CD8-positive, alpha-beta memory T cell (primary cell): ENCODE measurements around the gene SGK1. TPM values are rescaled to one million over a fixed set of nuclear protein-coding genes. Genes with fewer than 3 reads are reported as not detected.

ENCODE experiments used
- CTCF ChIA-PET: fragments of 350-600 bp; sonication (Branson Sonifier 250); formaldehyde crosslinking; loops from one replicate; lab custom pipeline; 2021; ENCODE audit warnings: antibody characterized with exemption; lab: Charles Lee
- POLR2A ChIA-PET: fragments of 350-600 bp; sonication (Branson Sonifier 250); formaldehyde crosslinking; loops from one replicate; lab custom pipeline; 2021; ENCODE audit warnings: antibody characterized with exemption; lab: Charles Lee
- DNase-seq, 5 donors: peaks; one replicate each; pipeline versions ENCODE4 v3.0.0 to v3.0.0-alpha.2; 2020 to 2022; ENCODE audit warnings: mixed read lengths in 1 of 5
- H3K27ac ChIP-seq: one replicate; pipeline ENCODE4 v1.7.0; 2013; ENCODE audit warnings: low read depth, mild to moderate bottlenecking, low read length, moderate library complexity
- H3K27me3 ChIP-seq: 2 replicates; pipeline ENCODE4 v1.7.0; 2013; ENCODE audit warnings: low read length, mild to moderate bottlenecking; ENCODE audit not compliant: insufficient read depth, poor library complexity, severe bottlenecking
- H3K36me3 ChIP-seq: 2 replicates; pipeline ENCODE4 v1.7.0; 2013; ENCODE audit warnings: mild to moderate bottlenecking, low read length, moderate library complexity; ENCODE audit not compliant: insufficient read depth
- H3K4me1 ChIP-seq: 2 replicates; pipeline ENCODE4 v1.7.0; 2013; ENCODE audit warnings: mild to moderate bottlenecking, low read length, moderate library complexity; ENCODE audit not compliant: insufficient read depth
- H3K4me3 ChIP-seq: 2 replicates; pipeline ENCODE4 v1.7.0; 2013; ENCODE audit warnings: mild to moderate bottlenecking, low read length
- H3K9me3 ChIP-seq: 2 replicates; pipeline ENCODE4 v1.7.0; 2013; ENCODE audit warnings: mild to moderate bottlenecking, low read length
- H3K27ac Mint-ChIP-seq, 8 donors: one replicate each; pipeline ENCODE4 v1.8.0; 2020 to 2021; ENCODE audit warnings: mixed read lengths in 8 of 8, mild to moderate bottlenecking in 6 of 8, inconsistent platforms in 3 of 8, moderate library complexity in 3 of 8
- H3K27me3 Mint-ChIP-seq, 2 donors: one replicate each; pipeline ENCODE4 v1.8.0; 2020 to 2021; ENCODE audit warnings: mixed read lengths in 2 of 2, mild to moderate bottlenecking in 1 of 2, moderate library complexity in 1 of 2
- H3K36me3 Mint-ChIP-seq, 3 donors: one replicate each; pipeline ENCODE4 v1.8.0; 2020 to 2021; ENCODE audit warnings: mixed read lengths in 3 of 3, inconsistent platforms in 1 of 3, mild to moderate bottlenecking in 1 of 3
- H3K4me1 Mint-ChIP-seq, 3 donors: one replicate each; pipeline ENCODE4 v1.8.0; 2020 to 2021; ENCODE audit warnings: mixed read lengths in 3 of 3, inconsistent platforms in 1 of 3, mild to moderate bottlenecking in 1 of 3
- H3K4me3 Mint-ChIP-seq, 7 donors: one replicate each; pipeline ENCODE4 v1.8.0; 2020 to 2021; ENCODE audit warnings: mixed read lengths in 7 of 7, mild to moderate bottlenecking in 6 of 7, moderate library complexity in 4 of 7, inconsistent platforms in 2 of 7
- H3K9me3 Mint-ChIP-seq, 5 donors: one replicate each; pipeline ENCODE4 v1.8.0; 2020 to 2022; ENCODE audit warnings: mixed read lengths in 5 of 5, mild to moderate bottlenecking in 3 of 5, moderate library complexity in 2 of 5, inconsistent platforms in 1 of 5
- polyA plus RNA-seq: library from polyadenylated mRNA; unstranded; fragments of 300-500 nt; fragmentation: Illumina TruSeq; gene quantifications from one replicate; pipeline ENCODE4 v1.2.3, GENCODE V29; 2021
- total RNA-seq, 2 experiments: library from RNA; stranded (reverse); gene quantifications; one replicate each; pipeline ENCODE4 v1.2.3, GENCODE V29; 2021

Gene SGK1
- total and polyA plus RNA-seq, 3 experiments from 2014 or later: 3.8 to 36.7 (median 36.5) TPM

- CTCF ChIA-PET: interaction anchor here (1.7 kb wide), 1 partner anchor 8 kb away, joined by 8 read pairs; no protein-coding TSS in a partner anchor
Measured at GRCh38 chr6:134131530-134132139, 186.3 kb downstream of the SGK1 start.

GRCh38 chr6:134128146-134128545, 189.8 kb downstream of the SGK1 start:
- no peaks in the 10 kb centered on the region for H3K9me3 ChIP-seq
- no peaks in the 10 kb centered on the region for H3K36me3 ChIP-seq
- H3K4me3 Mint-ChIP-seq: no peak overlapping the region
- no peak overlapping the region for H3K27ac ChIP-seq
- H3K27me3 Mint-ChIP-seq: peaks cover 1 to 11% of the 10 kb centered on the region in 2 donors
- H3K4me1 ChIP-seq: no peaks in the 10 kb centered on the region
- no peak overlapping the region for H3K4me3 ChIP-seq
- no peak overlapping the region for H3K27ac Mint-ChIP-seq
- peaks cover 0 to 4% (median 3%) of the 10 kb centered on the region in 3 donors for H3K4me1 Mint-ChIP-seq
- peaks cover 0 to 3% (median 0%) of the 10 kb centered on the region in 5 donors for H3K9me3 Mint-ChIP-seq
- CTCF ChIA-PET: interaction anchor here (1.7 kb wide), 1 partner anchor 812 kb away, joined by 4 read pairs; no protein-coding TSS in a partner anchor
- no peak for DNase-seq
- POLR2A ChIA-PET: no interaction called here
- H3K27me3 ChIP-seq: no peaks in the 10 kb centered on the region
- no peaks in the 10 kb centered on the region for H3K36me3 Mint-ChIP-seq

More at GRCh38 chr6:134131530-134132139, 186.3 kb downstream of the SGK1 start:
- peaks cover 2 to 21% of the 10 kb centered on the region in 2 donors for H3K27me3 Mint-ChIP-seq
- Histone ChIP-seq H3K4me1 (no peaks in the 10 kb centered on the region), H3K4me3 (no peak overlapping the region), H3K27ac (no peak overlapping the region), H3K36me3 (no peaks in the 10 kb centered on the region), H3K9me3 (no peaks in the 10 kb centered on the region), H3K27me3 (no peaks in the 10 kb centered on the region)
- H3K4me3 Mint-ChIP-seq: no peak overlapping the region
- POLR2A ChIA-PET: no interaction called here
- no peak for DNase-seq
- H3K9me3 Mint-ChIP-seq: peaks cover 0 to 4% (median 0%) of the 10 kb centered on the region in 5 donors
- no peaks in the 10 kb centered on the region for H3K4me1 Mint-ChIP-seq
- no peaks in the 10 kb centered on the region for H3K36me3 Mint-ChIP-seq
- H3K27ac Mint-ChIP-seq: peak overlapping the region in 1 of 8 donors; percentile 45

DNA sequence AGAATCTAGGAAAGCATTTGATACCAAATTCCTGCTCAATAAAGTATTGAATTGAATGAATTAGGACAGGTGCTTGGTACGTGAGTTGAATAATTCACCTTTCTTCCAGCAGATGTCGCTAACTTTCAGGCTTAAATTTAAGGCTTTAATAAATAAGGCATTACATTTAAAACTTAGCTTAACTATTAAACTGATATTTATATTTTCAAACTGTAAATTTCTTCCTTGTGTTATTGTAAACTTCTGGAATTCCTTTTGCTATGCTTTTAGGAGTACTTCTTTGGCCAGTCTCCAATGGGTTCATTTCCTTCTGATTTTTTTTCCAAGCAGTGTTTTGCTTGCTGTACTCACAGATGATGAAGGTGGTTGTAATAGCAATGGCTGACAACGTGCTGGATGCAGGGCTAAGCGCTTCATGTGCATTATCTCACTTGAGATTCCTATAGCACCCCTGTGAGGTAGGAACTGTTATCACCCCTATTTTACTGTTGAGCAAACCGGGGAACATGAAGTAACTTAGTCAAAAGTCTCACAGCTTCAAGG, 194.2 kb downstream of the SGK1 start:
- Histone ChIP-seq H3K4me3 (no peak overlapping the region), H3K27ac (no peak overlapping the region), H3K27me3 (no peaks in the 10 kb centered on the region), H3K9me3 (no peaks in the 10 kb centered on the region), H3K36me3 (no peaks in the 10 kb centered on the region), H3K4me1 (no peaks in the 10 kb centered on the region)
- Mint-ChIP-seq H3K4me3 (peak overlapping the region in 1 of 7 donors; percentile 54), H3K27ac (peak overlapping the region in 2 of 8 donors; percentile 35 to 83), H3K4me1 (peaks cover 0 to 4% (median 3%) of the 10 kb centered on the region in 3 donors), H3K27me3 (peaks cover 1 to 11% of the 10 kb centered on the region in 2 donors), H3K36me3 (no peaks in the 10 kb centered on the region), H3K9me3 (no peaks in the 10 kb centered on the region)
- ChIA-PET POLR2A (no interaction called here), CTCF (interaction anchor here (0.8 to 4.4 kb wide), 18 partner anchors 9 to 817 kb away, joined by 3 to 32 read pairs (median 4); no protein-coding TSS in a partner anchor)
- DNase-seq: peak in 3 of 5 donors; percentile 7 to 28 (median 18)

GRCh38 chr6:134122775-134123174, 195.1 kb downstream of the SGK1 start:
- Histone ChIP-seq H3K4me1 (no peaks in the 10 kb centered on the region), H3K9me3 (no peaks in the 10 kb centered on the region), H3K4me3 (no peak overlapping the region), H3K27ac (no peak overlapping the region), H3K27me3 (no peaks in the 10 kb centered on the region), H3K36me3 (no peaks in the 10 kb centered on the region)
- Mint-ChIP-seq H3K27me3 (peaks cover 1 to 11% of the 10 kb centered on the region in 2 donors), H3K4me3 (no peak overlapping the region), H3K27ac (peak overlapping the region in 1 of 8 donors; percentile 8), H3K36me3 (no peaks in the 10 kb centered on the region), H3K9me3 (no peaks in the 10 kb centered on the region), H3K4me1 (peaks cover 0 to 4% (median 3%) of the 10 kb centered on the region in 3 donors)
- POLR2A ChIA-PET: no interaction called here
- CTCF ChIA-PET: interaction anchor here (0.7 to 4.4 kb wide), 10 partner anchors 11 to 818 kb away, joined by 3 to 32 read pairs (median 4); no protein-coding TSS in a partner anchor
- DNase-seq: no peak

GRCh38 chr6:134119486-134119885, 198.4 kb downstream of the SGK1 start:
- H3K4me1 Mint-ChIP-seq: peaks cover 0 to 6% (median 4%) of the 10 kb centered on the region in 3 donors
- Histone ChIP-seq H3K27ac (no peak overlapping the region), H3K9me3 (no peaks in the 10 kb centered on the region), H3K4me1 (no peaks in the 10 kb centered on the region), H3K27me3 (no peaks in the 10 kb centered on the region), H3K4me3 (no peak overlapping the region), H3K36me3 (no peaks in the 10 kb centered on the region)
- H3K36me3 Mint-ChIP-seq: no peaks in the 10 kb centered on the region
- H3K9me3 Mint-ChIP-seq: no peaks in the 10 kb centered on the region
- ChIA-PET POLR2A (no interaction called here), CTCF (no interaction called here)
- no peak overlapping the region for H3K4me3 Mint-ChIP-seq
- no peak for DNase-seq
- no peak overlapping the region for H3K27ac Mint-ChIP-seq
- H3K27me3 Mint-ChIP-seq: peaks cover under 1 to 8% of the 10 kb centered on the region in 2 donors
